ENCODE measurements around the gene SFMBT2.
"Not testable (repeated sequence)": the region's sequence is repeated elsewhere in the genome, so short reads cannot be mapped to it uniquely, and the experiment has no call there.

SFMBT2 gene

GRCh38 chr10:7230036-7230435, 180.8 kb downstream of the SFMBT2 start:
- DNase-seq (ENCODE audit: insufficient read length) (no peak), FAIRE-seq (no peak)
- no peak for TF ChIP-seq POLR2AphosphoS5 (IDR thresholded peaks at IDR 0.05; ENCODE audit: low read depth, low read length)

DNA sequence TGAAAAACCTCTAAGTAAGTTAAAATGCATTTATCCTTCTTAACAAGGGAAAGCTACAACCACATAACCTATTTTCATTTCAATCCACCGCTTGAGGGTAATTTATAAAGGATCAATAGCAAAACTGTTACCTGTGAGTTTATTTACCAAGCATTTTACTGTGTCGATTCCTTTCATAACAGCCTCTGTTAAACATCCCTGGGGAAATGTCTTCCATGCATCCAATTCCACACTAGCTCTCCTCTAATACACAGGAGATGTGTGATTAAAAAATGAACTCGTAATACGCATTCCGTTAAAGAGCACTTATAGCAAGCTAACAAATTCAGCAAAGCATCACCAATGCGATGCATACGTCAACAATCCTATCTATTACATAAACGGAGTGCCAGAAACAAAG, 185.7 kb downstream of the SFMBT2 start:
- no peak for TF ChIP-seq TAF1 (IDR thresholded peaks at IDR 0.05; ENCODE audit: borderline replicate concordance, low read depth, low read length)
- TF ChIP-seq POLR2AphosphoS5 (IDR thresholded peaks at IDR 0.05; ENCODE audit: low read depth, low read length) = no peak
- no peak for FAIRE-seq
- no peak for DNase-seq (ENCODE audit: insufficient read length)

GRCh38 chr10:7218968-7219367, 191.9 kb downstream of the SFMBT2 start:
- no peak for TF ChIP-seq POLR2A (IDR thresholded peaks at IDR 0.05; ENCODE audit: low read depth, low read length)
- TF ChIP-seq TAF1 (IDR thresholded peaks at IDR 0.05; ENCODE audit: borderline replicate concordance, low read depth, low read length) = no peak
- no peak for TF ChIP-seq POLR2AphosphoS5 (IDR thresholded peaks at IDR 0.05; ENCODE audit: low read depth, low read length)
- DNase-seq (ENCODE audit: insufficient read length) (no peak), FAIRE-seq (no peak)

DNA sequence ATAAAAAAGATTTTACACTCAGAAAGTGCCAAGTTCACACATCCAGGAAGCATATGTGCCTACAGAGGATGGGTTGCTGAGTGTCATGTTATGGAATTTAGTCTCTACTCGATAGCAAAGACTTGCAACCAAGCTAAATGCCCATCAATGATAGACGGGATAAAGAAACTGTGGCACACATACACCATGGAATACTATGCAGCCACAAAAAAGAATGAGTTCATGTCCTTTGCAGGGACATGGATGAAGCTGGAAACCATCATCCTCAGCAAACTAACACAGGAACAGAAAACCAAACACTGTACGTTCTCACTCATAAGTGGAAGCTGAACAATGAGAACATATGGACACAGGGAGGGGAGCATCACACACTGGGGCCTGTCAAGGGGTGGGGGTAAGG, 198.1 kb downstream of the SFMBT2 start:
- FAIRE-seq; DNase-seq (ENCODE audit: insufficient read length): not testable (repeated sequence)

DNA sequence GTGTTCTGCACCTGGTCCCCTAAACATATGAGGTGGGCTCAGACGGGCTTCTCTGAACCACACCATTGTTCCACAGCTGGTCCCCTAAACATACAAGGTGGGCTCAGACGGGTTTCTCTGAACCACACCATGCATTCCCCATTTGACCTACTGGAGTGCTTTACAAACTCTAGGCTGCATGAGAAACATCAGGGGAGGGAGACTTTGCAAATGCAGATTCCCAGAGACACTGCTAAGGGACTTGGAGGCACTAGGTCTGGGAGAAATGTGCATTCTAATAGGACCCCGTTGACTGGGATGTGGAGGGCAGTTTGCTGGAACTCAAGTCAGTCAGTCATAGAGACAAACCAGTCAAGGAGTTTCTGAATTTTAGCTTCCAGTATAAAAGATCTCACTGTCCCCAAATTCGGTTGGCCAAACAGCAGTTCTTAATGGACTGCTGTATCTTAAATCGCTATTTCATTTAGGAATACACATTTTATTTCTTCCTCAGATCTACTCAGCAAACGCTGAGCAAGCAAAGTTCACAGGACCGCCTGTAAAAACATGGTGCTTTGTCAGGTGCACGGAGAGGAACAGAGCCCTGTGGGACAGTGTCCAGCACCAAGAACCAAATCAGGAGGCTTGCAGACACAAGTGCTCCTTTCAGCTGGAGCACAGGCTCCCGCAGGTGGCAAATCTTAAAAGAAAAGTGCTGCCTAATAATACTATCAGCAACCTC, 198.8 kb downstream of the SFMBT2 start:
- TF ChIP-seq POLR2AphosphoS5 (IDR thresholded peaks at IDR 0.05; ENCODE audit: low read depth, low read length) = no peak
- no peak for TF ChIP-seq POLR2A (IDR thresholded peaks at IDR 0.05; ENCODE audit: low read depth, low read length)
- no peak for TF ChIP-seq TAF1 (IDR thresholded peaks at IDR 0.05; ENCODE audit: borderline replicate concordance, low read depth, low read length)
- DNase-seq (ENCODE audit: insufficient read length) = no peak
- FAIRE-seq = no peak

DNA sequence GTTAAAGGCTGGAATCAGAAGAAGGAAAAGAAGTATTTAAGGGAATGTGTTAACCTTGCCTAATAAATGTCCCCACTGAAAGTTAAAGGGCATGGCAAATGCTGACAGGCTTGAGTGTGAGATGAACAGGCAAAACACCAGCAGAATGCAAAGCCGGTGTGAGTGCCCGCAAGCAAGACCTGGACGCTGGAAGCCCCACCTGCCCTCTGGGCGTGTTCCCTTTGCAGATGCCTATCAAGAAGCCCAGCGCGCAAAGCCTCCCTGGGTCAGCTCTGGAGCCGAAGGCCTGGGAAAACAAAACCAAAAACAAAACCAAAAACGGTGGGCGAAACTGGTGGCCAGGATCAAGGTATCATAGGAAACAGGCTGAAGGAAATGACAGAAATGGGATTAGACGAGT, 200.3 kb downstream of the SFMBT2 start:
- TF ChIP-seq POLR2AphosphoS5 (IDR thresholded peaks at IDR 0.05; ENCODE audit: low read depth, low read length) = no peak
- no peak for TF ChIP-seq POLR2A (IDR thresholded peaks at IDR 0.05; ENCODE audit: low read depth, low read length)
- TF ChIP-seq TAF1 (IDR thresholded peaks at IDR 0.05; ENCODE audit: borderline replicate concordance, low read depth, low read length) = no peak
- FAIRE-seq (no peak), DNase-seq (ENCODE audit: insufficient read length) (no peak)

DNA sequence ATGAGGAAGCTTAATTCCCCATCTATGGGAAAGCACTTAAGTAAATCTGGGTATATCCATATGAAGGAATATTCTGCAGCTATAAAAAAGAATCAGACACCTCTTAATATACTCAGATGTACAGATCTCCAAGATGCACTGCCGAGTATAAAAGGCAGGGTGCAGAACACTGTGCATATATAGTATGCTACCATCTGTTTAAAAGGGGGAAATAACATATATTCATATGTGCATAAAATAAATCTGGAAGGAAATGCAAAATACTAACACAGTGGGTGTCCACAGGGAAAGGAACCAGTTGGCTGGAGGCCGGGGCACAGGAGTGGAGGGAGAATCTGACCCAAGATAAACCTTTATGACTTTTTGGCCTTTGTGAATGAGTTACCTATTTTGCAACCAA, 201.4 kb downstream of the SFMBT2 start:
- TF ChIP-seq POLR2A (IDR thresholded peaks at IDR 0.05; ENCODE audit: low read depth, low read length) (no peak), POLR2AphosphoS5 (IDR thresholded peaks at IDR 0.05; ENCODE audit: low read depth, low read length) (no peak), TAF1 (IDR thresholded peaks at IDR 0.05; ENCODE audit: borderline replicate concordance, low read depth, low read length) (no peak)
- DNase-seq (ENCODE audit: insufficient read length) (no peak), FAIRE-seq (no peak)

DNA sequence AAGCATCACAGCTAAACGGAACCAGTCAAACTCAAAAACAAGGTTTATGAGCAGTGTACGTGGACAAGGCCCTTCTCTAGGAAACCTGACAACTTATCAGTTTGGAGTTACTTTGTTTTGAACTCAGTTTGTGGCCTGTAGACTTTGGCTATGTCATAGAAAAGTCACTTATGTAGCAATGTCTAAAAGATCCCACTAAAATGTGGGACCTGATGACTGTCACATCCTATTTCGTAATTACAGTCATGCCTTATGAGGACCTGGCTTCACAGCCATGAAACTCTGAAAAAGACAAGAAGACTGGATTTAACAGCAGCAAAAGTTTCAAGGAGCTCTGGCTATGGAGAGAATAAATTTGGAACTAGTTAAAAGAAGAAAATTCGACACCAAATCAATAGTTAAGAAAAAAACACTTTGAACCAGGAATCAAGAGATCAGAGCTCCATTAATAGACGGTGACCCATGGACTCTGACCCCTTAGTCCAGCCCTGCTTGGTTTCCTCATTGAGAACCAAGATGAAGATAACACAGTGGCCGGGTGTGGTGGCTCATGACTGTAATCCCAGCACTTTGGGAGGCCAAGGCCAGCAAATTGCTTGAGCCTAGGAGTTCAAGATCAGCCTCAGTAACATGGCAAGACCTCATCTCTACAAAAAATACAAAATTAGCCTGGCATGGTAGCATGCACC, 204.3 kb downstream of the SFMBT2 start:
- peak; percentile 46 for FAIRE-seq
- TF ChIP-seq POLR2AphosphoS5 (IDR thresholded peaks at IDR 0.05; ENCODE audit: low read depth, low read length) (no peak), POLR2A (IDR thresholded peaks at IDR 0.05; ENCODE audit: low read depth, low read length) (no peak), TAF1 (IDR thresholded peaks at IDR 0.05; ENCODE audit: borderline replicate concordance, low read depth, low read length) (no peak)
- DNase-seq (ENCODE audit: insufficient read length) = no peak

- FAIRE-seq = no peak
- DNase-seq (ENCODE audit: insufficient read length) = no peak
- no peak for TF ChIP-seq POLR2A (IDR thresholded peaks at IDR 0.05; ENCODE audit: low read depth, low read length)
- no peak for TF ChIP-seq POLR2AphosphoS5 (IDR thresholded peaks at IDR 0.05; ENCODE audit: low read depth, low read length)
- no peak for TF ChIP-seq TAF1 (IDR thresholded peaks at IDR 0.05; ENCODE audit: borderline replicate concordance, low read depth, low read length)
Measured at GRCh38 chr10:7205656-7206055, 205.2 kb downstream of the SFMBT2 start.

GRCh38 chr10:7202793-7203355, 208.0 kb downstream of the SFMBT2 start:
- no peak for DNase-seq (ENCODE audit: insufficient read length)
- FAIRE-seq = no peak
- TF ChIP-seq POLR2AphosphoS5 (IDR thresholded peaks at IDR 0.05; ENCODE audit: low read depth, low read length) = no peak
- TF ChIP-seq TAF1 (IDR thresholded peaks at IDR 0.05; ENCODE audit: borderline replicate concordance, low read depth, low read length) = no peak
- no peak for TF ChIP-seq POLR2A (IDR thresholded peaks at IDR 0.05; ENCODE audit: low read depth, low read length)

DNA sequence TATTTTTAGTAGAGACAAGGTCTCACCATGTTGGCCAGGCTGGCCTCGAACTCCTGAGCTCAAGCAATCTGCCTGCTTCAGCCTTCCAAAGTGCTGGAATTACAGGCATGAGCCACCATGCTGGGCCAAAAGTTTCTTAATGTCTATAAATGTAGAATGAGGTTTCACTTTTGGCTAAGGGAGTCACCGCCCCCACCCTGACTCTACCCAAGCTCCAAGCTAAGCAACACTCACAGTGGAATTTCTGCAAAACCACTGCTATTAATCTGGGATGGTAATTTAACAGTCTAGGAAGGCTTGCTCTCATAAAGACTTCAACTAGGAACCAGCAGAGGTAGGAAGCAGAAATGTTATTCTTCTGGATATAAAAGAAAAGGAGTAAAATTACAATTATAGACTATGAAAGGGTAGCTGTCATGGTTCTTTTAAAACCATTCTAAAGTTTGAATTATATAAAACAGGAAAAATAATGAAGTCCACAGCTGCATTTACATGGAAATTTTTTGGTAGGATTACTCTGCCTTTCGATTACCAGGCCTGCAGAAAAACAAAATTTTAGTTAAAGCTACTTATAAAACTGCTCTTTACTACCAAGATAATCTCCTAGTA, 211.6 kb downstream of the SFMBT2 start:
- no peak for DNase-seq (ENCODE audit: insufficient read length)
- no peak for TF ChIP-seq TAF1 (IDR thresholded peaks at IDR 0.05; ENCODE audit: borderline replicate concordance, low read depth, low read length)
- TF ChIP-seq POLR2A (IDR thresholded peaks at IDR 0.05; ENCODE audit: low read depth, low read length) = no peak
- TF ChIP-seq POLR2AphosphoS5 (IDR thresholded peaks at IDR 0.05; ENCODE audit: low read depth, low read length) = no peak
- no peak for FAIRE-seq

DNA sequence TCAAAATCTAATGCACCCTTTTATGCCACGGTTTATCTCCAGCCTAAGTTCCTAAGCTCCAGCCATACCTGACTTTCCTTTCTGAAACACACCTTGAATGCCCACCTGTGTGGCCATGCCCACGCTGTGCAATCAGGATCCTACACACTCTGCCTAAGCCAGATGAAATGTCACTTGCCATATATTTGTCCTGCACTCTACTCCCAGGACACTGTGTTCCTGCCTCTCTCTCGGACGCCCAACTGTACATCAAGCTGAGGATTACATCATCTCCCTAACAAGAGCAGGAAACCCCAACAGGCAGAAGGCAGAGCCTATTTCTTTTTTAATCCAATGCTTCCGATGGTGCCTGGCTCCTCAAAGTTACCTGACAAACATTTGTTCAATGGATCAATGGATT, 214.6 kb downstream of the SFMBT2 start:
- DNase-seq (ENCODE audit: insufficient read length) (no peak), FAIRE-seq (no peak)
- no peak for TF ChIP-seq POLR2A (IDR thresholded peaks at IDR 0.05; ENCODE audit: low read depth, low read length)
- no peak for TF ChIP-seq POLR2AphosphoS5 (IDR thresholded peaks at IDR 0.05; ENCODE audit: low read depth, low read length)
- TF ChIP-seq TAF1 (IDR thresholded peaks at IDR 0.05; ENCODE audit: borderline replicate concordance, low read depth, low read length) = no peak

Data from GM12892 (cell line).